WTC11 (cell line): ENCODE measurements around the gene ISL1. TPM values are rescaled to one million over a fixed set of nuclear protein-coding genes. Genes with fewer than 3 reads are reported as not detected.
A peak's percentile ranks its signal among the peaks of the same experiment; 100 is the strongest.

Experiments
- ATAC-seq: fragments of 200-7000 bp; cut with Tn5 transposase; 2 replicates; pipeline ENCODE4 v1.10.0; 2021; ENCODE audit warnings: mild to moderate bottlenecking, moderate library complexity
- CTCF ChIA-PET: fragments of 300-600 bp; sonication (Branson Sonifier 250); formaldehyde crosslinking; loops from one replicate; lab custom pipeline; 2021; ENCODE audit warnings: antibody characterized with exemption; lab: Charles Lee
- POLR2A ChIA-PET: fragments of 350-600 bp; sonication (Branson Sonifier 250); formaldehyde crosslinking; loops from one replicate; lab custom pipeline; 2021; ENCODE audit warnings: antibody characterized with exemption; lab: Charles Lee
- DNase-seq: peaks from one replicate; pipeline ENCODE4 v3.0.0; 2021; ENCODE audit warnings: low spot score
- H3K27ac Mint-ChIP-seq: 2 replicates; pipeline ENCODE4 v1.8.0; 2021; ENCODE audit warnings: mixed read lengths
- H3K27me3 Mint-ChIP-seq: 2 replicates; pipeline ENCODE4 v1.8.0; 2021; ENCODE audit warnings: low read depth, mild to moderate bottlenecking, moderate library complexity, mixed read lengths
- H3K36me3 Mint-ChIP-seq: 2 replicates; pipeline ENCODE4 v1.8.0; 2021; ENCODE audit warnings: mixed read lengths
- H3K4me1 Mint-ChIP-seq: 2 replicates; pipeline ENCODE4 v1.8.0; 2022; ENCODE audit warnings: mixed read lengths
- H3K4me3 Mint-ChIP-seq: 2 replicates; pipeline ENCODE4 v1.8.0; 2021; ENCODE audit warnings: mild to moderate bottlenecking, moderate library complexity, mixed read lengths
- H3K9me3 Mint-ChIP-seq: 2 replicates; pipeline ENCODE4 v1.8.0; 2021; ENCODE audit warnings: mixed read lengths
- CREB1 ChIP-seq: sonication (generic); formaldehyde crosslinking; IDR thresholded peaks from 2 replicates; pipeline ENCODE4 v1.8.0; 2023; ENCODE audit warnings: mild to moderate bottlenecking, missing genetic modification reagents
- E2F1 ChIP-seq: sonication (generic); formaldehyde crosslinking; IDR thresholded peaks from 2 replicates; pipeline ENCODE4 v1.8.0; 2022; ENCODE audit warnings: mild to moderate bottlenecking, missing genetic modification reagents
- E2F5 ChIP-seq: sonication (generic); formaldehyde crosslinking; IDR thresholded peaks from 2 replicates; pipeline ENCODE4 v1.8.1; 2022; ENCODE audit warnings: mild to moderate bottlenecking, moderate library complexity, missing genetic modification reagents
- ELF4 ChIP-seq: sonication (generic); formaldehyde crosslinking; IDR thresholded peaks from 2 replicates; pipeline ENCODE4 v1.8.1; 2022; ENCODE audit warnings: low read depth, mild to moderate bottlenecking, moderate library complexity, missing genetic modification reagents
- ERG ChIP-seq: fragments of 250-450 bp; sonication (Bioruptor Pico); IDR thresholded peaks from 2 replicates; pipeline ENCODE4 v1.8.0; 2021; ENCODE audit warnings: mild to moderate bottlenecking
- ESRRA ChIP-seq: sonication (generic); formaldehyde crosslinking; IDR thresholded peaks from 2 replicates; pipeline ENCODE4 v1.8.1; 2022; ENCODE audit warnings: mild to moderate bottlenecking, missing genetic modification reagents, borderline replicate concordance
- FOXK1 ChIP-seq: sonication (generic); formaldehyde crosslinking; IDR thresholded peaks from 2 replicates; pipeline ENCODE4 v1.8.0; 2022; ENCODE audit warnings: mild to moderate bottlenecking, moderate library complexity, missing genetic modification reagents
- HMGA2 ChIP-seq: fragments of 250-450 bp; sonication (Bioruptor Pico); IDR thresholded peaks from 2 replicates; pipeline ENCODE4 v1.4.0; 2021; ENCODE audit warnings: mild to moderate bottlenecking, moderate library complexity
- IRF1 ChIP-seq: sonication (generic); formaldehyde crosslinking; IDR thresholded peaks from 2 replicates; pipeline ENCODE4 v1.8.0; 2023; ENCODE audit warnings: missing genetic modification reagents
- KAT7 ChIP-seq: sonication (generic); formaldehyde crosslinking; IDR thresholded peaks from 2 replicates; pipeline ENCODE4 v1.8.1; 2023; ENCODE audit warnings: missing genetic modification reagents, mild to moderate bottlenecking, borderline replicate concordance
- MXD4 ChIP-seq: fragments of 250-450 bp; sonication (Bioruptor Pico); IDR thresholded peaks from 2 replicates; pipeline ENCODE4 v1.8.0; 2021; ENCODE audit warnings: mild to moderate bottlenecking, moderate library complexity, borderline replicate concordance
- NFATC4 ChIP-seq: fragments of 250-450 bp; sonication (Bioruptor Pico); IDR thresholded peaks from 2 replicates; pipeline ENCODE4 v1.9.0; 2021; ENCODE audit warnings: mild to moderate bottlenecking
- NR2C2 ChIP-seq: sonication (generic); formaldehyde crosslinking; IDR thresholded peaks from 2 replicates; pipeline ENCODE4 v1.8.0; 2022; ENCODE audit warnings: mild to moderate bottlenecking, missing genetic modification reagents
- PRDM15 ChIP-seq: sonication (generic); formaldehyde crosslinking; IDR thresholded peaks from 2 replicates; pipeline ENCODE4 v1.8.0; 2022; ENCODE audit warnings: missing genetic modification reagents
- PRRX2 ChIP-seq: fragments of 250-450 bp; sonication (Bioruptor Pico); IDR thresholded peaks from 2 replicates; pipeline ENCODE4 v1.8.0; 2021; ENCODE audit warnings: mild to moderate bottlenecking
- RELA ChIP-seq: sonication (generic); formaldehyde crosslinking; IDR thresholded peaks from 2 replicates; pipeline ENCODE4 v1.8.1; 2022; ENCODE audit warnings: missing genetic modification reagents, mild to moderate bottlenecking, borderline replicate concordance
- SMAD3 ChIP-seq: sonication (generic); formaldehyde crosslinking; IDR thresholded peaks from 2 replicates; pipeline ENCODE4 v1.8.0; 2022; ENCODE audit warnings: missing genetic modification reagents, mild to moderate bottlenecking, borderline replicate concordance
- SP1 ChIP-seq: sonication (generic); formaldehyde crosslinking; conservative IDR thresholded peaks from 2 replicates; pipeline ENCODE4 v1.8.1; 2022; ENCODE audit warnings: missing genetic modification reagents
- STAT6 ChIP-seq: sonication (generic); formaldehyde crosslinking; conservative IDR thresholded peaks from 2 replicates; pipeline ENCODE4 v1.8.1; 2023; ENCODE audit warnings: mild to moderate bottlenecking, low read depth, missing genetic modification reagents, moderate library complexity
- TEAD4 ChIP-seq: sonication (generic); formaldehyde crosslinking; IDR thresholded peaks from 2 replicates; pipeline ENCODE4 v1.8.0; 2022; ENCODE audit warnings: mild to moderate bottlenecking, missing genetic modification reagents
- ZNF416 ChIP-seq: fragments of 250-450 bp; sonication (Bioruptor Pico); IDR thresholded peaks from 2 replicates; pipeline ENCODE4 v1.9.0; 2021; ENCODE audit warnings: mild to moderate bottlenecking, inconsistent platforms
- ZSCAN18 ChIP-seq: fragments of 250-450 bp; sonication (Bioruptor Pico); IDR thresholded peaks from 2 replicates; pipeline ENCODE4 v2.1.2; 2022; ENCODE audit warnings: mild to moderate bottlenecking, moderate library complexity
- total RNA-seq: library from RNA; stranded (reverse); gene quantifications from 3 replicates; pipeline ENCODE4 v1.2.3, GENCODE V29; 2021

The ISL1 gene
- total RNA-seq, 1 experiment from 2014 or later = not detected

- no peak for DNase-seq
- POLR2A ChIA-PET = interaction anchor here (1.4 kb wide), 1 partner anchor 16 kb away, joined by 4 read pairs; the partner anchor contains the start of gene ISL1
- Mint-ChIP-seq H3K9me3 (no peaks in the 10 kb centered on the region), H3K36me3 (no peaks in the 10 kb centered on the region), H3K4me3 (peak overlapping the region; percentile 77), H3K27me3 (peaks cover 98% of the 10 kb centered on the region), H3K27ac (no peak overlapping the region), H3K4me1 (peaks cover 53% of the 10 kb centered on the region)
- ATAC-seq = no peak
- CTCF ChIA-PET = interaction anchor here (1.0 to 1.8 kb wide), 3 partner anchors 12 to 608 kb away, joined by 3 to 9 read pairs (median 4); no protein-coding TSS in a partner anchor
- TF ChIP-seq E2F5 (CRISPR knock-in tag) (no peak), FOXK1 (no peak), STAT6 (CRISPR knock-in tag) (no peak), SMAD3 (CRISPR knock-in tag) (no peak), E2F1 (no peak), RELA (CRISPR knock-in tag) (no peak), ELF4 (no peak), CREB1 (no peak), SP1 (CRISPR knock-in tag) (no peak)
Observed at GRCh38 chr5:51399643-51400006, 16.4 kb downstream of the ISL1 start.

GRCh38 chr5:51404255-51404654, 21.0 kb downstream of the ISL1 start:
- ATAC-seq = no peak
- H3K4me1 Mint-ChIP-seq = peaks cover 11% of the 10 kb centered on the region
- no peak overlapping the region for H3K27ac Mint-ChIP-seq
- H3K9me3 Mint-ChIP-seq = no peaks in the 10 kb centered on the region
- peaks cover 69% of the 10 kb centered on the region for H3K27me3 Mint-ChIP-seq
- H3K4me3 Mint-ChIP-seq = no peak overlapping the region
- POLR2A ChIA-PET = no interaction called here
- TF ChIP-seq MXD4 (no peak), ERG (CRISPR knock-in tag) (no peak), NR2C2 (CRISPR knock-in tag) (no peak), HMGA2 (no peak), TEAD4 (CRISPR knock-in tag) (no peak), KAT7 (CRISPR knock-in tag) (no peak), PRRX2 (CRISPR knock-in tag) (no peak), NFATC4 (CRISPR knock-in tag) (no peak), IRF1 (CRISPR knock-in tag) (no peak)
- TF ChIP-seq, all 79 proteins: peak for 0
- CTCF ChIA-PET = no interaction called here
- no peaks in the 10 kb centered on the region for H3K36me3 Mint-ChIP-seq
- DNase-seq = no peak

- Mint-ChIP-seq H3K27ac (no peak overlapping the region), H3K36me3 (no peaks in the 10 kb centered on the region), H3K4me1 (no peaks in the 10 kb centered on the region), H3K4me3 (no peak overlapping the region), H3K9me3 (no peaks in the 10 kb centered on the region), H3K27me3 (no peaks in the 10 kb centered on the region; the same call in 1 of the 2 replicates)
- DNase-seq (no peak), ATAC-seq (no peak)
- CTCF ChIA-PET = interaction anchor here (0.9 kb wide), 1 partner anchor 17 kb away, joined by 3 read pairs; no protein-coding TSS in a partner anchor
- POLR2A ChIA-PET = no interaction called here
- TF ChIP-seq ESRRA (CRISPR knock-in tag) (no peak), PRDM15 (CRISPR knock-in tag) (no peak), ZNF416 (CRISPR knock-in tag) (no peak), ZSCAN18 (no peak)
Observed at GRCh38 chr5:51411921-51412325, 28.7 kb downstream of the ISL1 start.
